ENCODE data around the gene XYLT2.
A peak's percentile ranks its signal among the peaks of the same experiment; 100 is the strongest.

Gene XYLT2

DNA sequence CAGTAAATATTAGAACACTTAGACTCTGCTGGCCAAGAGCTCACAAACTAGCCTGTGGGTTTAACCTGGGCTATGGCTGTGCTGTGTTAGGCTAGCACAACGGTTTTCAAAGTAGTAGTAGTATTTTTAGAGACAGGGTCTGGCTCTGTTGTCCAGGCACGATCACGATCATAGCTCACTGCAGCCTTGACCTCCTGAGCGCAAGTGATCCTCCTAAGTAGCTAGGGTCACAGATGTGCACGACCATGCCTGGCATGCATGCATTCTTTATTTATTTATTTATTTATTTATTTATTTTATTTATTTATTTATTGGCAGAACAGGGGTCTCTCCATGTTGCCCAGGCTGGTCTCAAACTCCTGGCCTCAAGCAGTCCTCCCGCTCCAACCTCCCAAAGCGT, 16.7 kb downstream of the XYLT2 start:
- no peaks in the 10 kb centered on the region for H3K27me3 Mint-ChIP-seq (ENCODE audit: low read depth)
- no peaks in the 10 kb centered on the region for H3K9me3 Mint-ChIP-seq
- peaks cover 17% of the 10 kb centered on the region for H3K36me3 Mint-ChIP-seq (ENCODE audit: low read depth)
- H3K27ac Mint-ChIP-seq = no peak overlapping the region
- TF ChIP-seq, protein P1, sequence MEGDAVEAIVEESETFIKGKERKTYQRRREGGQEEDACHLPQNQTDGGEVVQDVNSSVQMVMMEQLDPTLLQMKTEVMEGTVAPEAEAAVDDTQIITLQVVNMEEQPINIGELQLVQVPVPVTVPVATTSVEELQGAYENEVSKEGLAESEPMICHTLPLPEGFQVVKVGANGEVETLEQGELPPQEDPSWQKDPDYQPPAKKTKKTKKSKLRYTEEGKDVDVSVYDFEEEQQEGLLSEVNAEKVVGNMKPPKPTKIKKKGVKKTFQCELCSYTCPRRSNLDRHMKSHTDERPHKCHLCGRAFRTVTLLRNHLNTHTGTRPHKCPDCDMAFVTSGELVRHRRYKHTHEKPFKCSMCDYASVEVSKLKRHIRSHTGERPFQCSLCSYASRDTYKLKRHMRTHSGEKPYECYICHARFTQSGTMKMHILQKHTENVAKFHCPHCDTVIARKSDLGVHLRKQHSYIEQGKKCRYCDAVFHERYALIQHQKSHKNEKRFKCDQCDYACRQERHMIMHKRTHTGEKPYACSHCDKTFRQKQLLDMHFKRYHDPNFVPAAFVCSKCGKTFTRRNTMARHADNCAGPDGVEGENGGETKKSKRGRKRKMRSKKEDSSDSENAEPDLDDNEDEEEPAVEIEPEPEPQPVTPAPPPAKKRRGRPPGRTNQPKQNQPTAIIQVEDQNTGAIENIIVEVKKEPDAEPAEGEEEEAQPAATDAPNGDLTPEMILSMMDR (IDR thresholded peaks at IDR 0.05; ENCODE audit: unreplicated experiment in 3 of 3) = no peak
- H3K4me1 Mint-ChIP-seq = peaks cover 18% of the 10 kb centered on the region
- no peak overlapping the region for H3K4me3 Mint-ChIP-seq

DNA sequence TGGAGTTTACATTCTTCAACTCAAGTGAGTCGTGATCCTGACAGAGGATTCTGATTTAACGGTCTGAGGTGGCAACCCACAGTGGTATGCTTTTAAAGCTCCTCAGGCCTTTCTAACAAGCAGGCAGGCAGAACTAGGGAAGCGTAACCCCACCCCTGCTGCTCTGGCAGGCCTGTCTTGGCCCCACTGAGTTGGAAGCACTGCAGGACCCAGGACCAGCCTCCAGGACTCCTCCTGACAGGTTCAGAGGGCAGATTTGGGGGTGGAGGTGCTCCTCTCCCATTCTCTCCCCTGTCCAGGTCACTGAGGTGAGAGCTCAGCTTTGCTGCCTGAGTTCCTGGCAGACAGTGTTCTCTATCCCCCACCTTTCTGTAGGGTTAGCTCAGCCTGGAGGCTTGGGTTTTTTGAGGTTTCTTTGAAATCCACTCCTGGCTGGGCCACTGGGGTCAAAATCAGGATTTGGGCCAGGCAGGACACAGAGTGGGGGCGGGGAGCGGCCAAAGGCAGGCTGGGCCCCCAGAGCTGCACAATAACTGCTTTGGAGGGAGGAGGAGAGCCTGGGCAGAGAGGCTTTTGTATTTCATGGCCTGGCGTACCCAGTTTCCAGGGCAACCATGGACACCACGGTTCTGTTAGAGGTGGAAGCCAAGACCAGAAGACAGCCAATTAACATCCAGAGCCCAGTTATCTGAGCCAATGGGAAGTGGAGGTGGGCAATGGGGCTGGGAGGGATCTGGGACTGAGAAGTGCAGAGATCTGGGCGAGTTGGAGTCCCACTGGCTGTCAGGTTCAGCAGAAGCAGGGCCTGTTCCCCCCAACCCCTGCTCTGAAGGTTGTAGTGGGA, 17.5 kb downstream of the XYLT2 start:
- TF ChIP-seq, protein P1 (IDR thresholded peaks at IDR 0.05; ENCODE audit: unreplicated experiment in 3 of 3) = no peak
- Mint-ChIP-seq H3K27me3 (ENCODE audit: low read depth) (no peaks in the 10 kb centered on the region), H3K36me3 (ENCODE audit: low read depth) (peaks cover 22% of the 10 kb centered on the region), H3K4me3 (no peak overlapping the region), H3K4me1 (peaks cover 18% of the 10 kb centered on the region), H3K27ac (peak overlapping the region in 1 of 3 experiments; percentile 71), H3K9me3 (no peaks in the 10 kb centered on the region)

DNA sequence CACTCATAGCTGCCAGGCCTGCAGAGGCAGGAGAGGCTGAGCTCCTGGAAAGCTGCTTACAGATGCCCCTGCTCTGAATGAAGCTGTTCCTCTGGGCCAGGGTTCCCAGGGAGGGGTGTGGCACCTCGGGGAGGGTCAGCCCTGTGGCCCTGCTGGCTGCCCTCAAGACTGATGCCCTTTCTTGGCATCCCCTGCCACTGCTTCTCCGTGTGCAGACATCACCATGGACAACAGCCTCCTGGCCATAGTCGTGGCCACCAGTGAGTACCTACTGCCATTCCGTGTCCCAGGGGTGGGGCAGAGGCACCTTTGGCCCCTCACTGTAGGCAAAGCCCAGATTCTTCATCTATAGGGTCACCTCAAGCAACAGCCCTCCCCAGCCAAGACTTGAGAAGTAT, 18.1 kb downstream of the XYLT2 start:
- H3K36me3 Mint-ChIP-seq (ENCODE audit: low read depth) = peaks cover 24% of the 10 kb centered on the region
- peak overlapping the region in 1 of 3 experiments; percentile 71 for H3K27ac Mint-ChIP-seq
- no peaks in the 10 kb centered on the region for H3K9me3 Mint-ChIP-seq
- TF ChIP-seq, protein P1 (IDR thresholded peaks at IDR 0.05; ENCODE audit: unreplicated experiment in 3 of 3) = no peak
- peaks cover 18% of the 10 kb centered on the region for H3K4me1 Mint-ChIP-seq
- H3K27me3 Mint-ChIP-seq (ENCODE audit: low read depth) = no peaks in the 10 kb centered on the region
- H3K4me3 Mint-ChIP-seq = no peak overlapping the region

DNA sequence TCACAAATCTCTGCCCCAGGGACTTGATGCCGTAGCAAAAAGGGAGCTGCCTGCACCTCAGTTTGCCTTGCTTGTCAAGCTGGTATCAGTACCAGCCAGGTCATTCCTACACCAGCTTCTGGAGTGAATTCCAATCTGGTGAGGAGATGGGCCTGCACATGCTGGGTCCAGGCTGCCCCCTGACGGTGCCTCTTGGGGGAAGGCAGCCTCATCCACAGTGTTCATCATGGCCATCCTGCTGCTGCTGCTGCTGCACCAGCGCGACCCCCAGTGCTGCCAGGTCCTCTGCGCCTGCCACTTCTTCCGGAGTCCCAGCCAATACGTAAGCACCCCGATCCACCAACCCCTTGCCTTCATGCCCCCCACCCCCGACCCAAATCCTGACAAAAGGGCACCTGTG, 18.8 kb downstream of the XYLT2 start:
- Mint-ChIP-seq H3K36me3 (ENCODE audit: low read depth) (peaks cover 27% of the 10 kb centered on the region), H3K27me3 (ENCODE audit: low read depth) (no peaks in the 10 kb centered on the region), H3K4me3 (no peak overlapping the region), H3K9me3 (no peaks in the 10 kb centered on the region), H3K27ac (no peak overlapping the region), H3K4me1 (peaks cover 18% of the 10 kb centered on the region)
- TF ChIP-seq, protein P1 (IDR thresholded peaks at IDR 0.05; ENCODE audit: unreplicated experiment in 3 of 3) = no peak

DNA sequence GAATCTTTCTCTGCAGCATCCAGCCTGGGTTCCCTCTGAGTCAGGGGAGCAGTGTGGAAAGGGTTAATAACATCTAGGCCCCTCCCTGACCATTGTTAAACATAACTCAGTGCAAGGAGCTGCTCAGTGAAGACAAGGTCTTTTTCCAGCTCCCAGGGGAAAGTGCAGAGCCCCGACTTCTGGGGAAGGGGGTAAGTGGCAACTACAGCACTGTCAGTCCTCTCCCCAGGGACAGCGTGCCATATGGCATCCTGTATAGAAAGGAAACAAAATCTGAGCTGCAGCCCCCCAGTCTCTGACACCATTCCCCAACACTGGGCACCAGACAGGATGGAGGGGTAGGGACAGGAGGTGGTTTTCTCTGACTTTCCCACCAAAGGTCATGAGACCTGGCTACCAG, 19.2 kb downstream of the XYLT2 start:
- Mint-ChIP-seq H3K36me3 (ENCODE audit: low read depth) (peaks cover 31% of the 10 kb centered on the region), H3K27me3 (ENCODE audit: low read depth) (no peaks in the 10 kb centered on the region), H3K9me3 (no peaks in the 10 kb centered on the region), H3K27ac (no peak overlapping the region), H3K4me1 (peaks cover 18% of the 10 kb centered on the region), H3K4me3 (no peak overlapping the region)
- TF ChIP-seq, protein P1 (IDR thresholded peaks at IDR 0.05; ENCODE audit: unreplicated experiment in 3 of 3) = no peak
